ENCODE measurements around the gene APOBR.
"Not testable (repeated sequence)": the region's sequence is repeated elsewhere in the genome, so short reads cannot be mapped to it uniquely, and the experiment has no call there.

The APOBR gene

GRCh38 chr16:28499854-28500253 is 5.4 kb downstream of the APOBR start:
- no peak for DNase-seq

- DNase-seq: not testable (repeated sequence)
These were observed 6.2 kb downstream of the APOBR start for GRCh38 chr16:28500476-28501180.

GRCh38 chr16:28501258-28502232 is 7.1 kb downstream of the APOBR start:
- no peak for DNase-seq

- no peak for DNase-seq
These were observed 7.8 kb downstream of the APOBR start for GRCh38 chr16:28502290-28502689.

- no peak for DNase-seq
These were observed 9.2 kb downstream of the APOBR start for GRCh38 chr16:28503470-28504259.

GRCh38 chr16:28504707-28505404 is 10.4 kb downstream of the APOBR start:
- no peak for DNase-seq

GRCh38 chr16:28505489-28506137 is 11.2 kb downstream of the APOBR start:
- no peak for DNase-seq

- no peak for DNase-seq
These were observed 16.6 kb downstream of the APOBR start for GRCh38 chr16:28511031-28511430.

GRCh38 chr16:28511801-28512789 is 17.7 kb downstream of the APOBR start:
- DNase-seq: no peak

GRCh38 chr16:28513484-28514181 is 19.2 kb downstream of the APOBR start:
- DNase-seq: no peak

GRCh38 chr16:28514246-28514645 is 19.8 kb downstream of the APOBR start:
- no peak for DNase-seq

- DNase-seq: no peak
These were observed 26.2 kb downstream of the APOBR start for GRCh38 chr16:28520672-28521071.

GRCh38 chr16:28521436-28521835 is 27.0 kb downstream of the APOBR start:
- no peak for DNase-seq

GRCh38 chr16:28522792-28523191 is 28.3 kb downstream of the APOBR start:
- DNase-seq: no peak

GRCh38 chr16:28524681-28525171 is 30.3 kb downstream of the APOBR start:
- no peak for DNase-seq

GRCh38 chr16:28526201-28527099 is 32.0 kb downstream of the APOBR start:
- no peak for DNase-seq

- DNase-seq: not testable (repeated sequence)
These were observed 32.8 kb downstream of the APOBR start for GRCh38 chr16:28527100-28527785.

GRCh38 chr16:28527985-28528384 is 33.5 kb downstream of the APOBR start:
- no peak for DNase-seq
